ENCODE data around the gene EXOC1. TPM values are rescaled to one million over a fixed set of nuclear protein-coding genes. Genes with fewer than 3 reads are reported as not detected.

The EXOC1 gene
- total and polyA plus RNA-seq, 9 of the 15 experiments (the other 6 are each of a cell fraction or from before 2014, with no cell fraction given): 16.0 to 45.5 (median 26.2) TPM

DNA sequence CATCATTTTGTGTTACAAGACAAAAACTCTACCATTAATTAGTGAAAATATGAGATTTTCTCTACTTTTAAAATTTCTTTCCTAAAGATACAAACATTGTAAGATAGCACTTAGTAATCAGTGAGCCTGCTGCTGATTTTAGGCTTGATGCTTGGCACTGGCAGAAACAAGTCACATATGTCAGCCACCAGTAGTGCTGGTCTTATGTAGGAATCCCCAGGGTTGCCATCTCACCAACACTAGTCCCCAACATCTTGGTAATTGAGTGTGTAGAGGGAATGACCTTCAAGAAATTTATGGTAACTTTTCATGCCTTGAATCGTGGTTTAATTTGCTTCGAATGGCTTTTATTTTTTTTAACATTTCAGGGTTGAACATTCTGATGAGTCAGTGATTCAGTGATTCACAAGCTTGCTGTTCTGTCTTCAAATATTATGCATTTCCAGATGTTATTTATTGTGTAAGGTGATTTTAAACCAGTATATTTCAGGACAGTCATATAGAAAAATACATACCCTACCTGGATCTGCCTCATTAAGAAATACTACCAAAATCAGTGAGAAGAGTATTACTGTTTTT is 11.9 kb downstream of the EXOC1 start:
- no peaks in the 10 kb centered on the region for H3K27me3 ChIP-seq (ENCODE audit: control insufficient read depth in 2 of 2, insufficient read depth in 2 of 2, low read length in 2 of 2)
- no peaks in the 10 kb centered on the region for H3K79me2 ChIP-seq (ENCODE audit: control insufficient read depth, insufficient read depth, low read length)
- intact Hi-C loops (cut with micrococcal nuclease): loop anchor here (5.0 to 10.0 kb wide), 4 partner anchors 238 to 521 kb away; partner anchors contain the start of genes CLOCK and SRD5A3
- FAIRE-seq: no peak
- BruUV-seq (replicated peaks): no TSS peak
- no peak overlapping the region for H3K4me2 ChIP-seq (ENCODE audit: insufficient read depth, low read length)
- no peaks in the 10 kb centered on the region for H3K9me1 ChIP-seq (ENCODE audit: control insufficient read depth, insufficient read depth, low read length)
- in situ Hi-C loops (cut with MboI): no loop called here
- H4K20me1 ChIP-seq (replicated peaks; ENCODE audit: control insufficient read depth, insufficient read depth, low read length): no peaks in the 10 kb centered on the region
- H3K9ac ChIP-seq (ENCODE audit: insufficient read depth in 1 of 2, low read depth in 2 of 2, low read length in 2 of 2): no peak overlapping the region
- ChIA-PET CTCF (ENCODE audit: low intra/inter-chr PET ratio) (no interaction called here), POLR2A (interaction anchor here (0.5 kb wide), 1 partner anchor 311 kb away, joined by 3 read pairs; no protein-coding TSS in a partner anchor)
- no peak overlapping the region for H2AFZ ChIP-seq (ENCODE audit: low read depth, low read length)
- TF ChIP-seq MAFK (IDR thresholded peaks at IDR 0.05; ENCODE audit: low read length): peak; percentile 37; the same call in 1 of the 2 replicates
- no peak for TF ChIP-seq PHF20 (IDR thresholded peaks at IDR 0.05; ENCODE audit: partially characterized antibody)
- no peak for TF ChIP-seq HDAC8 (tag; IDR thresholded peaks at IDR 0.05)
- TF ChIP-seq ELF2 (CRISPR knock-in tag; IDR thresholded peaks at IDR 0.05): no peak
- TF ChIP-seq ZNF316 (IDR thresholded peaks at IDR 0.05): peak; percentile 85
- TF ChIP-seq MAFF (IDR thresholded peaks at IDR 0.05; ENCODE audit: low read length): peak; percentile 33; the same call in 1 of the 2 replicates
- peak; percentile 35; the same call in 1 of the 2 replicates for TF ChIP-seq MAFG (tag; conservative IDR thresholded peaks at IDR 0.05)
- peak; percentile 70 for TF ChIP-seq C11orf30 (IDR thresholded peaks at IDR 0.05; ENCODE audit: low read depth)
- no peaks in the 10 kb centered on the region for H3K9me3 ChIP-seq (replicated peaks; ENCODE audit: control insufficient read depth, insufficient read depth, low read depth, low read length)
- 80% methylated on average over 2 of the region's 2 CpGs for WGBS (ENCODE audit: insufficient coverage, low coverage, missing lambda C conversion rate)
- H3K4me1 ChIP-seq (replicated peaks in 1 of 2; ENCODE audit: control insufficient read depth in 2 of 2, insufficient read depth in 2 of 2, low read length in 2 of 2): peaks cover 0 to 10% of the 10 kb centered on the region in 2 experiments; a peak in 2 of 5 replicates
- no peak overlapping the region for H3K4me3 ChIP-seq
- no peak overlapping the region; the same call in 2 of the 3 replicates for H3K27ac ChIP-seq (ENCODE audit: extremely low read depth, low read depth, low read length)
- DNase-seq (ENCODE audit: extremely low read depth in 1 of 4, low spot score in 3 of 4): no peak
- no peak for ATAC-seq
- H3K36me3 ChIP-seq (ENCODE audit: control insufficient read depth, insufficient read depth, low read length): peaks cover 52% of the 10 kb centered on the region

Data from K562 (cell line).